Epithelial cell of esophagus (primary cell): ENCODE results near the gene TRIM69.

Experiments
- DNase-seq: peaks from one replicate; pipeline ENCODE4 v3.0.0; 2010; ENCODE audit warnings: low read depth
- H3K4me3 ChIP-seq: 2 replicates; pipeline ENCODE4 v1.5.1; 2011; ENCODE audit warnings: mild to moderate bottlenecking, low read length, control low read depth
- CTCF ChIP-seq: IDR thresholded peaks from 2 replicates; pipeline ENCODE4 v1.5.1; 2011; ENCODE audit warnings: low read depth, mild to moderate bottlenecking, low read length, control low read depth, inconsistent platforms; ENCODE audit not compliant: insufficient read depth; ENCODE audit errors: missing control alignments

TRIM69 gene

GRCh38 chr15:44813231-44813630 lies 76.9 kb downstream of the TRIM69 start:
- DNase-seq, result no peak
- TF ChIP-seq CTCF, result no peak
- no peak overlapping the region for H3K4me3 ChIP-seq
